Adrenal gland (tissue), 12 donors: ENCODE results near the gene ANKRD27. TPM values are rescaled to one million over a fixed set of nuclear protein-coding genes. Genes with fewer than 3 reads are reported as not detected.
"Not testable (repeated sequence)": the region's sequence is repeated elsewhere in the genome, so short reads cannot be mapped to it uniquely, and the experiment has no call there.

Experiments used
- DNase-seq, 7 donors: peaks; one replicate each; pipeline ENCODE4 v3.0.0-alpha.2; 2019 to 2020
- H3K27ac ChIP-seq, 5 donors: fragments of 200-600 bp; sonication (generic) in 4 of 5; 1 replicate in 3 of 5; 2 replicates in 2 of 5; pipeline versions ENCODE4 v1.5.1 to v1.8.0; 2016 to 2020; ENCODE audit warnings: mild to moderate bottlenecking in 1 of 5
- H3K27me3 ChIP-seq: fragments of 200-600 bp; 2 replicates; pipeline ENCODE4 v1.8.0; 2021
- H3K36me3 ChIP-seq, 2 donors: fragments of 200-600 bp; replicated peaks in 1 of 2; 1 replicate in 1 of 2; 2 replicates in 1 of 2; pipeline versions ENCODE4 v1.5.1 to v1.8.0; 2018 to 2022
- H3K4me1 ChIP-seq, 2 donors: fragments of 200-600 bp; replicated peaks in 1 of 2; 1 replicate in 1 of 2; 2 replicates in 1 of 2; pipeline versions ENCODE4 v1.5.1 to v1.8.0; 2018 to 2021
- H3K4me3 ChIP-seq, 4 donors: fragments of 200-600 bp; sonication (generic) in 3 of 4; one replicate each; pipeline ENCODE4 v1.5.1; 2016 to 2018
- H3K9me3 ChIP-seq, 3 donors: fragments of 200-600 bp; sonication (generic) in 1 of 3; replicated peaks in 1 of 3; 1 replicate in 2 of 3; 2 replicates in 1 of 3; pipeline versions ENCODE4 v1.5.1 to v1.8.0; 2016 to 2021
- CTCF ChIP-seq, 6 experiments: fragments of 450-650 bp in 4 of 6; fragments of 200-600 bp in 2 of 6; sonication (generic) in 1 of 6; IDR thresholded peaks; 1 replicate in 5 of 6; 2 replicates in 1 of 6; pipeline versions ENCODE4 v1.5.1 to v1.8.0; 2016 to 2021; ENCODE audit warnings: antibody characterized with exemption in 6 of 6, mild to moderate bottlenecking in 2 of 6, moderate library complexity in 1 of 6
- POLR2A ChIP-seq, 2 donors: fragments of 450-650 bp; IDR thresholded peaks; one replicate each; pipeline ENCODE4 v1.6.1; 2017; ENCODE audit warnings: antibody characterized with exemption in 2 of 2, mild to moderate bottlenecking in 2 of 2, moderate library complexity in 1 of 2
- WGBS, 4 donors: extraction: QIAGEN DNeasy Blood & Tissue Kit in 2 of 4; methylation state at CpG; one replicate each; pipeline versions ENCODE4 v1.1.5 to v1.1.7; 2013 to 2017; 5-methylcytosine and 5-hydroxymethylcytosine counted together
- intact Hi-C, 2 donors: fragments of 100-400 bp; cut with DNase I; formaldehyde crosslinking; loops; one replicate each; pipeline versions ENCODE4 v1.14.1 to v1.15.0; 2022 to 2023
- polyA plus RNA-seq, 3 donors: library from polyadenylated mRNA; stranded (reverse); fragments of 200-250 nt in 2 of 3; fragments of 350-450 nt in 1 of 3; fragmentation: Illumina TruSeq in 1 of 3; extraction: RNeasy Lipid Tissue Mini Kit (QIAGEN cat#74804) in 1 of 3; gene quantifications; one replicate each; pipeline ENCODE4 v1.2.3, GENCODE V29; 2013 to 2014
- total RNA-seq, 9 donors: library from RNA; depleted of rRNA in 4 of 9; stranded (reverse); fragments of >200 nt in 4 of 9; fragments of 120-200 nt in 1 of 9; fragmentation: NEBNext Ultra II Directional in 1 of 9; extraction: Animal tissue kit (Norgen Biotek cat#: 25700) in 1 of 9; gene quantifications; one replicate each; pipeline versions ENCODE4 v1.1.0 to v1.2.4, GENCODE V29; 2013 to 2023
- donor health status: healthy with polysubstance abuse.
- donor health status: Bipolar disorder and iron deficiency.
- donor health status: DM: yes; HTN: yes; CAD: no.
- donor health status: DM: no; HTN: no; CAD: no.
- donor health status: DM: no; HTN: no; CAD: no.
- donor health status: DM: yes; HTN: yes; CAD: no.

Gene ANKRD27
- total and polyA plus RNA-seq, 12 donors = 7.2 to 25.3 (median 18.2) TPM

- DNase-seq, intact Hi-C loops: not testable (repeated sequence)
- H3K4me3 ChIP-seq = peak overlapping the region in 1 of 4 donors; percentile 84
Observed at GRCh38 chr19:32694316-32694715, 19.3 kb upstream of the ANKRD27 start.

GRCh38 chr19:32693151-32694108, 18.4 kb upstream of the ANKRD27 start:
- WGBS, 4 donors = 75 to 84% (median 83%) methylated on average over 20 of the region's 20 CpGs
- H3K4me1 ChIP-seq = peaks cover 37 to 64% of the 10 kb centered on the region in 2 donors
- not testable (repeated sequence) for H3K9me3 ChIP-seq

More at GRCh38 chr19:32694316-32694715, 19.3 kb upstream of the ANKRD27 start:
- H3K4me1 ChIP-seq = peaks cover 37 to 64% of the 10 kb centered on the region in 2 donors
- 41 to 45% (median 42%) methylated on average over 2 of the region's 2 CpGs for WGBS, 4 donors
- not testable (repeated sequence) for H3K36me3 ChIP-seq, H3K27me3 ChIP-seq, H3K9me3 ChIP-seq
- peak overlapping the region in 1 of 5 donors; percentile 54 for H3K27ac ChIP-seq

GRCh38 chr19:32692727-32693061, 17.7 kb upstream of the ANKRD27 start:
- peaks cover 37 to 64% of the 10 kb centered on the region in 2 donors for H3K4me1 ChIP-seq
- peak overlapping the region in 4 of 5 donors; percentile 68 to 96 (median 90) for H3K27ac ChIP-seq
- WGBS, 4 donors = 36 to 80% (median 45%) methylated on average over 1 to 7 of the region's 7 CpGs
- H3K9me3 ChIP-seq = no peaks in the 10 kb centered on the region
- intact Hi-C loops = no loop called here
- no peak for DNase-seq
- TF ChIP-seq POLR2A (IDR thresholded peaks at IDR 0.05) = no peak
- TF ChIP-seq CTCF (IDR thresholded peaks at IDR 0.05) = no peak
- H3K4me3 ChIP-seq = peak overlapping the region; percentile 30 to 84 (median 66)
- H3K36me3 ChIP-seq = no peaks in the 10 kb centered on the region
- H3K27me3 ChIP-seq = no peaks in the 10 kb centered on the region

More at GRCh38 chr19:32693151-32694108, 18.4 kb upstream of the ANKRD27 start:
- DNase-seq, intact Hi-C loops, H3K36me3 ChIP-seq, H3K27me3 ChIP-seq: not testable (repeated sequence)
- Histone ChIP-seq H3K27ac (peak overlapping the region in 2 of 5 donors; percentile 54 to 87), H3K4me3 (peak overlapping the region in 2 of 4 donors; percentile 70 to 84)

GRCh38 chr19:32691952-32692726, 17.2 kb upstream of the ANKRD27 start:
- intact Hi-C loops = no loop called here
- 0 to 5% (median 3%) methylated on average over 4 to 93 of the region's 93 CpGs; no CpG with 5 or more reads in 1 of the 4 donors for WGBS, 4 donors

More at GRCh38 chr19:32691952-32692726, 17.2 kb upstream of the ANKRD27 start:
- Histone ChIP-seq H3K4me1 (peaks cover 37 to 59% of the 10 kb centered on the region in 2 donors), H3K27ac (peak overlapping the region; percentile 60 to 96 (median 87)), H3K9me3 (no peaks in the 10 kb centered on the region), H3K36me3 (no peaks in the 10 kb centered on the region), H3K27me3 (no peaks in the 10 kb centered on the region), H3K4me3 (peak overlapping the region; percentile 30 to 84 (median 66))
- DNase-seq = peak; percentile 67 to 88 (median 79)
- TF ChIP-seq CTCF (IDR thresholded peaks at IDR 0.05) = no peak
- peak; percentile 8 to 68 for TF ChIP-seq POLR2A (IDR thresholded peaks at IDR 0.05)
